Inflammatory macrophage treated with lipopolysaccharide for 4 hours (primary cell): Measurements from ENCODE around the gene NTNG1.
"Not testable (repeated sequence)": the region's sequence is repeated elsewhere in the genome, so short reads cannot be mapped to it uniquely, and the experiment has no call there.

ENCODE experiments used
- DNase-seq: peaks from one replicate; pipeline ENCODE4 v3.0.0-alpha.2; 2020

Gene NTNG1

DNA sequence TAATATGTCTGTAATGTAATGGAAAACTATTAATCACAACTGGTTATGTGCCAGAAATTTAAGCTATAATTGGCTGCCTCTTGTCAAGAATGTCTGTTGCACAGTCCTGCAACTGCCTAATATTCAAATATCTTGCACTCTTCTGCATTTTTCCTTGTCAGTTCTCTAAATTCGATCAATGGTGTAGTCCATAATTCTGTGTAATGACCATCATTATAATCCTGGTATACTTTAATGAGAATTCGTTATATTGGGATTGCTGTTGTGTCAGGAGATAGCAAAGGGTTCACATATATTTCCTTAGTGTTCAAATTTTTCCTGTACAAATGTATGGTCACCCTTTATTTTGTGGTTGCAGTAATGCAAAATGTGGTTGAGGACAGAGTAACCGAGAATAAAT lies 4.8 kb downstream of the NTNG1 start:
- no peak for DNase-seq

DNA sequence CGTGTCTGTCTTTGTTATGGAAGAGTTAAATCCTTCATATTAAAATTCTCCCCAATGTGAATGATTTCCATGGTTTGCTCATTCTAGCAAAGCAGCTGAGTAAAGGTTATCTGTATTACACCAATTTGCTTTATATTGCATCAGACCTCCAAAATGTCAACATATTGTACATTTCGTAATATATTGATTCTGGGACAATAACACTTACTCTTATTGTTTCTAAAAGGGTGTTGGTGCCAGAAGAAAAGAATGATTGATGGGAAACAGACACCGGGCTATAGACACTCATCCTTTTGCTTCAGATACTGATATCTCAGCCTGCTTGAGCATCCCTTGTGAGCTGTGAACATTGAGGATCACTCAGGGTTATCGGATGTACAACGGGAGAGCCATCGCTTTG lies 7.0 kb downstream of the NTNG1 start:
- no peak for DNase-seq

DNA sequence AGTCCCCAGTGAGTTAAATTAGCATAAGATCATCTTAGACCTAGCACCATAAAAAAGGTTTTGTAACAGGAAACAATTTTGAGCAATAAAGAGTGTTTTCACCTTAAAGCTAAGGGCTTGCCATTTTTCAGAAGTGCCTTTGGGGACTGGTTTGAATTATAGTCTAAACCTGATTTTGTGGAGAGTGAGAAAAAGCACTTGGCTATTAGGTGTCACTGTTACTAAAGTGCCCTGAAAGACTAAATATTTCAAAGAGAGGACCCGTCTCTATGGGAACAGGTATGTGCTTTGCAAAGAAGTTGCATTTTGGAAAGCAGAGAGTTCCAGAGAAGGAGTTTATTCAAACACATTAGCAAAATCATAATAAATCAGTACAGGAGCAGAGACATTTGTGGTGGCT lies 9.1 kb downstream of the NTNG1 start:
- no peak for DNase-seq

DNA sequence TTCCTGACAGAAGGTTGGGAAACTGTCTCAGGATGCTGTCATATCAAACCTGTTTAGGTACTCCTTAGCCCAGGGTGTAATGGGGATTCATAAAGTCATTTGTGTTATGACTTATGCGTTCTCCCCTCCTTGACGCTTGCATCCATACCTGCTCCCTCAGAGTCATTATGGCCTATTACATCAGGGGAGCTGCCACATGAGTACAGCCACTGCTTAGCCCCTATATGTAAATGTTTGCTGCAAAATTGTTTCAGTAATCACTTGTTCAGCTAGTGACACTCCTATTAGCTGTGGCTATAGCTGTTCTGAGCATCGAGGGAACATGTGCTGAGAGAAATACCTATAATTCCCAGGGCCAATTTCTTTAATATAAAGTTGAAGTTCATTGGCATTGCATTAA lies 10.5 kb downstream of the NTNG1 start:
- DNase-seq: no peak

DNA sequence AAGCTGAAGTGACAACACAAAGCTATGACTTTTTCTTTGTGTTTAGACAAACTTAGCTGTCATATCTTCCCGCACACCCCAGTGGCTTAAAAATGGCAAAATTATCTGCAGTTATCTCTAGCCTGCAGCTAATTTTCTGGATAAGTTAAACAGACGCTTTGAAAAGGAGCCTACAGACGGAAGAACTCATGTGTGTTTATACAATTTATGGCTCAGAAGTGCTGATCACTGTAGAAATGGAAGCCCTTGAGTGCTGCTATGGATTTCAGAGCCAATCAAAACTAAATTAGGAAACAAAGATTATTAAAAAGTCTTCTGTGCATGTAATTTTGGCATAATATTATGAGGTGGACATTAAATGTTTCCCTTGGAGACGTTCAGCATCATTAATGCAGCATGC lies 11.6 kb downstream of the NTNG1 start:
- DNase-seq: no peak

DNA sequence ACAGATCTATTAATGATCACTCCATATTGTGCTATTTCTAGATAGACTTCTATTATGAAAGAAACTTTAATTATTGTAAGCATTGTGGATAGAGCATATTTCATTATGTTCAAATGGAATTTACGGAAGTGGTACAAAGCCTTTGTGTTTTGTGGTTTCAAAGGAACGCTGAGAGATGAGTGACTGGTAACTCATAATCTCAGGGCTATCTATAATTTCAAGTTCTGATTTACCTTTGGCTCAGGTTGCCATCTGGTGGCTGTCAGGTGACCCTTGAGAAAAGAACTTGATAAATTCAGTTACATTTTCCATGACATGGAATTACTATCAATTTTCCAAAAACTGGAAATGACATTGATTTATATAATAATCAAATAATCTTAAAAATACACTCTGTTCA lies 12.2 kb downstream of the NTNG1 start:
- no peak for DNase-seq

DNA sequence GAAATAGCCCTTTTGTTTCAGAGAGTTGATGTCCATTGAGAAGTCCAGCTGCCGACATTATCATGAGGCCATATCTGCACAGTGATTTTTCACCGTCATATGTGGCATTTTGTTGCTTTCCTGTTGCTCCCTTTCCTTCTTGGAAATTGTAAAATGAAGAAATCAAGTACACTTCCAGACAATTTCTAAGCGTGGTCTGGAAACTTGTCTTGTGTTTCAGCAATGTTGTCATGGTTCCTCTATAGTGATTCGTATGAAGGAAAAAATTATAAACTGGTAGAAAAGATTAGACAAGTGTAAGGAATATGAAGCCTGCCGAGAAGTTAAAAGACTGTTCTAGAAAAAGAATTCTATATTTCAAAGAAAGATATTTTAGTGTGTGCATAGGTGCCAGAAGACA lies 17.7 kb downstream of the NTNG1 start:
- no peak for DNase-seq

DNA sequence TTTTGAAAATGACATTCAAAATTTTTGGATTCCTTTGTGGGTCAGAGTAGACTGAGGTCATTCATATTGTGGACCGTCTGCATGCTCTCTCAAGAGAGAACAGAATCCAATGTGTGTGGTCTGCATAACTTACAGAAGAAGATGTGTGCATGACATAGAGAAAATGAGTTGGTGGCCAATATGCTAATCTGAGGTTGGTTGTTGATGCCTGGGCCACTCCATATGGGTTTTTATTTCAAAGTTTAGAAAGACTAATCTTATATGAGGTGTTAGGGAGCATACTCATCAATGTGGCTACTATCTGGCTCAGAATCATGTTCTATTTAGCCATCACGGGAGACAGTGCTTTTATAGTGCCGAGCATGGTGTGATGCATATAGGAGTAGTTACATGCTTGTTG lies 18.2 kb downstream of the NTNG1 start:
- no peak for DNase-seq

DNA sequence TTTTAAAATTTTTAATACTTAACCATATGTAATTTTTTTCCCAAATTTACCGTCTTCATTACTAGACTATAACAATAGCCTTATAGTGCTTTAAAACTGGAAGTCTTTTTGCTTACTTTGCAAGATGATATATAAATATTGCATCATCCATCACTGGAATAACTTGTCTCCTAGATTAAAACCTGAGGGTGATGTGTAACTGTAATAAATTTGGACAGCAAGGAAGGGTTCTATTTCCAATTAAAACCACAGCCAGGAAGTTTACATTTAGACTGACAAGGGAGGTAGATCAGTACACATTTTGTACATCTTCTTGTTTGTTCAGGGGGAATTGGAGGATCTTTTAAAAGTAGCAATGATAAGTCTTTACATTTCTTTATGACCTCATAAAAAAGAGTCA lies 21.9 kb downstream of the NTNG1 start:
- DNase-seq: no peak

DNA sequence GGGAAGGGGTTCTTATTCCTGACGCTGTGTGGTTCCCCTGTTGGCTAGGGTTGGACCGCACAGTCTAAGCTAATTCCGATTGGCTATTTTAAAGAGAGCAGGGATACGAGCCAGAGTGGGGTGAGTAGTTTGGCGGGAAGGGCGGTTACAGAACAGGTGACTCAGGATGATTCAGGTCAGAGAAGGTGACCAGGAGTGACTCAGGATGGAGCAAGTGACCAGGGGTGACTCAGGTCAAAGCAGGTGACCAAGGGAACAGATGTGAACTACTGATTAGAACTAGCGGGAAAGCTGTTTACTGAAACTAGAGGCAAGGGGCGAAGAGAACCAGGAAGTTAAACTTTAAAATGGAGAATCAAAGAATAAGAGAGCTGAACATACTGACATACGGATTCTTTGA lies 24.1 kb downstream of the NTNG1 start:
- not testable (repeated sequence) for DNase-seq

DNA sequence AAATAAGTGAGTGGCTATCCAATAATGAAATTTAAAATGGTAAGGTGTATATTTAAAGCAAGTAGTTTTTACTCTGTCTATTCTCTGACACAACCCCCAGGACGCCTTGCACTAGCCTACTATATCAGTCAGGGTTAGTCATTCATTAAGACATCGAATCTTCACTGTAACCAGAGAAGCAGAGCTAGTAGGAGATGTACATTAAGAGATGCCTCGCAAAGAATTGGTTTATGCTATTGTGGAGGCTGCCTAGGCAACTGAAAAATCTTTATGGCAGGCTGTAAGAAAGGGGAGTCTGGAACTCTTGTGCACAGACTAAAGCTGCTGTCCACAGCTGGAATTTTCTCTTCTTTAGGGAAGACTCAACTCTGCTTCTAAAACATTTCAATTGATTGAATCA lies 28.8 kb downstream of the NTNG1 start:
- no peak for DNase-seq

DNA sequence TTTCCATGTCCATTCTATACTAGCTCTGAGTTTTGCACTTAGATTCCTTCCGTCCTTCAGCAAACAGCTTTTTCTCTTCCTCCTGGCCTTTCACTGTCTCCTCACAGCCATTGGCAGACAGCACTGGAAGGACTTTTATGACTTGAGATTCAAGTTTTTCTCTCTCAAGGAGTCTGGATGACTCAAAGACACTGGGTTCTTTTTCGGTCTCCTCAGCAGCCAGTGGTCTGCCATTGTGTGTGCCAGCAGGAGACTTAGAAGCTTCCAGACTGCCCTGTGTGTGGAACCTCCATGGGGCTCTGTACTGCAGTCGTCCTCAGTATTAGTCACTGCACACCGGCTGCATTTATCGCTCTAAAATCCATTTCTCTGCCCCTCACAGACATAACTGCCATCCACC lies 30.5 kb downstream of the NTNG1 start:
- no peak for DNase-seq

DNA sequence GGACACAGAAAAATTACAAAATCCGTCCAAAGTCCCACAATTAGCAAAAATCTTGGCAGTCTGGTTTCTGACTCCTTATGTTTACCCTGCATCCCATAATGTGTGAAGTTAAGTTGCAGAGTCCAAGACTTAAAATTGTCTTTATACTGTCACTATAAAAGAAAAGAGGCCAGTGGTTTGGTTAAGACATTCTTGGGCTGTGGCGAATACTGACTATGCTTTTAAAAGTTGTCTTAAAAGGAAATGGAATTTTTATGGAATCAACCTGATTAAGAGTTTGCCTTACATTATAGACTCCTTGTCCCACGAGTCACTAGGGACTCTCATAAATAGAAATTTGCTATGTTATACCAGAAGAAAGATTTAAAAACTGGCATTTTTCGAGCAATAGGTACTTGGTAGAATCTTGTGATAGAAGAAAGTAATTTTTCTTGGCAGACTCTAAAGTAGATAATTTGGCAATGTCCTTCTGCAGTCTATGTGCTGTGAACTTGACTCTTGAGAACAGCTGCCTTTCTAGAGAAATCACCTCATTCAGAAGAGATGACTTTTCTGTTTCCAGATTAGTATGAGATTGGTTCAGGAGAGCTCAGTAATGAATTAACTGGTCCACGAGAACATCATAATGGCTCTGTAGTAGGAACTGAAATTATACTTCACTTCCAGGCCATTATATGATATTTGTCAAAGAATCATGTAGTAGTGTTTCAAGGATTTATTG lies 31.8 kb downstream of the NTNG1 start:
- DNase-seq: no peak

DNA sequence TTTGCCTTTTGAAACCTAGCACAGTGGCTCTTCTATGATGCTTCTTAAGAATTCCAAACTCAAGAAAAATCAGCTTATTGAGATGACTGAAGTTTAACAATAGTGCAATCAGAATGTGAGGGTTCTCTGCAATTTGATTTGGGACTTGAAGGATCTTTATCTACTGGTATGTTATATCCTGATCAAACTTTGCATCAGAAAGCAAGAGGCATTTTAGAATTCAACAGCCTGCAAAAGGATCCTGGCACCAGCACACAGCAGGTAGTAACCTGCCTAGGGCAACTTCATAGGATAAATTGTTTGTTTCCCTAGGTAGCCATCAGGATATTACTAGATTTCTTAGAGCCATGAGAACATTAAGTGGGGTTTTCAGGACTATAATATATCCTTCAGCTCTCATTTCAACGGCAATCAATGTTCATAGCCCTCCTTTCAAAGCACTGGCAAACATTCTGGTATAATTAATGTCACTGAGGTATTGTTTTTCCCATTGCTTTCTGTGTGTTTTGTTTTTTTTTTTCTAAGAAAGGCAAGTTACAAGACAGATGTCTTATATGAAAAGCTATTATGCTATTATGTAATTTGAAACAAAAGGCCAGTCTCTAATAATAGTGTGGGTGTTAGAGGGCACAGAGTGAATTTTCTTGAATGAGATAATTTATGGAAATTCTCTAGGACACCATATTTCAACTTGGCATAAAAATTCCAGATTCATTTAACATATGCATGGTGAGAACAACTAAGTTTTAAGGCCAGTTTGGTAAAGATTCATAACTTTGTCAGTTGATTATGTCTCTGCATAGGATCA lies 34.5 kb downstream of the NTNG1 start:
- DNase-seq: no peak

DNA sequence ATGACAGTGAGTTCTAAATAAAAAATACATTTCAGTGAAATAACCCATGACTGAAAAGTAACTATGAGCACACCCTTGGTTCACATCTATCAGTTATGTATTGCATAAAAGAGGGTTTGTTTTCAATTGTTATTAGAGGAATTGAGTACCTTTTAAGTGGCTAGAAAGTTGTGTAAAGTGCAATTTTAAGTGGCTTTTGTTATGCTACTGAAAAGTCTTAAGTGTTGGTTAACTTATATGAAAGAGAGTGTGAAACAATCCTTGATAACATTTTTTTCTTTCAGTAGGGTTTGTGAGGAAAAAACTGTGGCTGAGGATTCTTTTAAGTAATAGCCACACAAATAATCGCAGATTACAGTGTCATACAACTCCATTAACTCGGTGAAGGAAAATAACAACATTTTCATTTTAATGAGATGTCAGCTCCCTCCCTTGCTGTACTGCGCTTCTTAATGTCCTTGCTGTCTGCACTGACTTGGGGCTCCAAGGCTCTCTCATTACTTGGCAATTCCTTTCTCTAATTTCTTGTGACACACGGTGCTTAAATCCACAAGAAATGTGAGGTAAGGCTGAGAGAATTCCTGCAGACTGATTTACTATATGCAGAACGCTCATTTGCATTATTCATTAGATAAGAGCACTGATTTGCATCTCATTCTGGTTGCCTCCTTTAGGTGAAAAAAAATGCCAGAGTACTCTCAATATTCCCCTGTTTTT lies 40.6 kb downstream of the NTNG1 start:
- no peak for DNase-seq

DNA sequence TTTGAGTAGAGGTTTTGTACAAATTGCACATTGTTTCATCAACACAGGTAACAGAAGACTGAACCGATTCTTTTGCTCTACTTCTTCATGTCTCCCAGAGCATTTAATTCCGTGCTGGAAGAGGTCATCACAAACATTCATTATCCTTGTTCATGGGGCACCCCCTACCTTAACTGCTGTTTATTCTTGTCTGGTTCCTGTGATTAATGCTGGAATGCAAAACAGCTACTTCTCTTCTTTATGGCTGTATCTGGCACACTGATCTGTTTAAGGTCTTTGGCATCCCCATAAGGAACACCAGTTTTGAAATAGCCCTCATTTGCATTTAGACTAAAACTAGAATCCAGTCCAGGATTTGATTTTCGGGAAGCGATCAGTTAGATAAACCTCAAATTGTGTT lies 42.2 kb downstream of the NTNG1 start:
- DNase-seq: no peak

DNA sequence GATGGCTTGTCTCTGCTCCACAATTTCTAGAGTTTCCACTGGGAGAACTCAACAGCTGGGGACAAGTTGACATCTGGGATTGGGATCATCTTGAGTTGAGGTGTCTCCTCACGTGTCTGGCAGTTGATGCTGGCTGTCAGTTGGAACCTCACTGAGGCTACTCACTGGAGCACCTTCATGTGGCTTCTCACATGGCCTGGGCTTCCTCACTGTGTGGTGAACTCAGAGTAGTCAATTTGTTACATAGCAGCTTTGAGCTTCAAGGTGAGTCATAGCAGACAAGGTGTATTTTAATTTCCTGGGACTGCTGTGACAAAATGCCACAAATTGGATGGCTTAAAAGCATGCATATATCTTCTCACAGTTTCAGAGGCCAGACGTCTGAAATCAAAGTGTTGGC lies 44.0 kb downstream of the NTNG1 start:
- no peak for DNase-seq

DNA sequence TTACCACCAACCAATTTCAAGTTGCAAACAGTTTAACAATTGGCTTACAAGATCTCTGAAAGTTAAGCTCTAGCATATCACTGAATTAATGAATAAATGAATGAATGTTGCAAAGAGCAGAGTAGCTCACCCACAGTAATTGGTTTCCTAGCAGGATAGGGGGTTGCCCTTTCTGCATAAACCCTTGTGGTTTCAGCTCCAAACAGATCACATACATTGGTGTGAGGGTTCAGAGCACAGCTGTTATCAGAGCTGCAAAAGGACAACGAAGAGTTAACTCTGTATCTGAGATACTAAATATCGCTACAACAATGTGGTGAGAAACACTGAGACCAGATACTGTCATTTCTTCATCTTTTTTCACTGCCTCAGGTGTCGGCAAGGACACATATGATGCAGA lies 46.6 kb downstream of the NTNG1 start:
- no peak for DNase-seq

DNA sequence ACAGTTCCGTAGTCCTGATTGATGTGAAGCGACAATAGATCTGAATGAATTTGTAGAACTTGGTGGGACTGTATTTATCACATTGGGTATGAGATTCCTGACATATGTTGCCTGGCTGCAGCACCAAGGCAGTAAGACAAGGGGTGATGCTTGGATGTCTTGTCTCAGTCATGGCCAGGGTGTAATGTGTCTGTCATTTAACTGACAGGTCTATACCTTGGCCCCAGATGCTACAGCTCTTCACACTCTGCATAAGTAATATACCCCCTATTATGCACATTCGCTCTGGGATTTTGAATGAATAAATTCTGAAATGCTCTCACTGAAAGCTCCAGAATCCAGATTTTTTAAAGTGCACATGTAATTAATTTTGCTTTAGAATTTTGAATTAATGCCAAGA lies 47.3 kb downstream of the NTNG1 start:
- DNase-seq: no peak

DNA sequence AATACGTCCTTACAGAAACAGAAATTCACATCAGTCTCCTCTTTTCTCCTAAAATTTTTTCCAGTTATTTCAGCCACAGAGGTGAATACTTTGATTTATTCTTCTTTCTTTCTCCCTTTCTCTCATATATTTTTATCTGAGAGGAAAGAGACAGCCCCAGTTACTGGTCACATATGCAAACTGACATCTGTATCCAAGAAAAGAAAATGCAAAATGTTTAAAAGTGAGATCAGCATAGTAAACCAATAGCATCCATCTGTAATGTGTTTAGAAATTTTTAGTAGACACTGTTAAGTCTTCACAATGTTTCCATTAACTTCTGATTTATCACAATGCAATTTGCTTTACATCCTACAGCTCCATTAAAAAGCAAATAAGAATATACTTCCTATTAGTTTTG lies 53.5 kb downstream of the NTNG1 start:
- DNase-seq: no peak

DNA sequence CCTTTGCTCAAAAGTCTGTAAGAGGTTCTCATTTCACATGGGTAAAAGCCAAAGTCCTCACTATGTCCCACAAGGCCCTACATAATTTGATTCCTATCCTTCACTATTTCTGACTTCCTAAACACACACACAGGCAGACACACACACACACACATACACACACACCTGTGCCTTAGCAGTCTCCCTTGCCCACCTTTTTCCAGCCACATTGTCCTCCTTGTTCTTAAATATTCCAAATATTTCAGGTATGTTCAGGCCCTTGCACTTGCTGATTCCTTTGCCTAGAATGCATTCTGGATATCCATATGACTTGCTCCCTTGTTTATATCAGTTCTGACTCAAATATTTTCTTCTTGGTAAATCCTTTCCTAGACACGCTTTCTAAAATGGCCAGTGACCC lies 54.6 kb downstream of the NTNG1 start:
- DNase-seq: no peak

DNA sequence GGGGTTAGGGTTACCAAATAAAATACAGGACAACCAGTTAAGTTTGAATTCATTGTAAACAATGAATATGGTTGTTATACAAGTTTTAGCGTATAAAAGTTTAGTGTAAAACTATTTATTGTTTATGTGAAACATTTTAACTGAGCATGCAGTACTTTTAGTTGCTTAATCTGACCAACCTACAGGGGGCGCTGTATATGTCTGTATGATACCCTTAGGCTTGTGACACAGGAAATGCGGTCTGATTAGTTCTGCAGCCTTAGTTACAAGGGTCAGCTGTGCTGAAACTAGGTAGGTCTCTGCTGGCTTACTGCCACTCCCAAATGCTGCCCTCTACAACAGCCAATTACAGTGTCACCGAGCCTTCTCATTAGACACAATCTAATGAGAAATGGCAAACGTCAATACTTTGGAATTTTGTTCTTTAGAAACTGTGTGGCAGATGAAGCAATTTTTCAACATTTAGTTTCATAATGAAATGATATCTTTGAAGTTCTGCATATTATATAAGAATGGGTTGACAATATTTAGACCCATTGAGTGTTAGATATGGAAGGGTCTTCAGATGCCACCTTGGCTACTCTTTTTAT lies 56.2 kb downstream of the NTNG1 start:
- DNase-seq: peak; percentile 33

DNA sequence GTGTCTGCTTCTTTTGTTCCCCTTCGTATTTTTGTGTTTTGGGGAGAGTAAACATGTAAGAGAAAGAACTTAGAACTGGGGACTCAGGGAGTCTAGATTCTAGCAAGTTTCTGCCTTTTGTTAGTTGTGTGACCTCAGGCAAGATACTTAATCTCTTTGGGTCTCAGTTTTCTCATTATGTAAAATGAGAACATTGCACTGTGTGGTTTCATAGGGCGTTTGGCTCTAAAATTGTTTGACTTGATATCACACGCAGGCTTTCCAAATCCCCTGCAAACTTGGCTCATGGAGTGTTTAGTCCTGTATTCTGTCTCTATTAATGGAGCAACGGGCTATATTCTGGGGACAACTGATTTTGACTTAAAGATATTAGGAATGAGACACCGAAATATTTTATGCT lies 57.7 kb downstream of the NTNG1 start:
- no peak for DNase-seq

DNA sequence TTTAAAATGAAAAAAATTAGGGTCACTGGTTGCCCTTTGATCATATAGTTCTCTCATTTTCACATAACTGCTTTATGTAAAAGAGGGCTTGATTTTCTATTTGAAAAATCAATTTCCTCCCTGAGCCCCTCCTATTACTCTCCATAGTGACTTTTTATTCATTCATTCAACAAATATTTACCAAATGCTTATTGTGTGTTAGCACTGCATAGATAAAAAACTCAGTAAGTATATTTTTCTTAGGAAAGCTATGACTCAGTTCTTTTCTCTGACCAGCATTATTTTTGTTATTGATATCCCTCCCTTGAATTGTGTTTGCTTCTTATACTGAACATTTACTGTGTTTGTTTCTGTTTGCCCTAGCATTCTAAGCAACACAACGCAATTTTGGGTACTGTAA lies 59.8 kb downstream of the NTNG1 start:
- DNase-seq: no peak
